GDM1 (cell line): Measurements from ENCODE around the gene HSD17B3.
"Not testable (repeated sequence)": the region's sequence is repeated elsewhere in the genome, so short reads cannot be mapped to it uniquely, and the experiment has no call there.

Experiments
- DNase-seq: peaks from one replicate; lab custom pipeline; 2025; lab: John Stamatoyannopoulos, UW

Gene HSD17B3

DNA sequence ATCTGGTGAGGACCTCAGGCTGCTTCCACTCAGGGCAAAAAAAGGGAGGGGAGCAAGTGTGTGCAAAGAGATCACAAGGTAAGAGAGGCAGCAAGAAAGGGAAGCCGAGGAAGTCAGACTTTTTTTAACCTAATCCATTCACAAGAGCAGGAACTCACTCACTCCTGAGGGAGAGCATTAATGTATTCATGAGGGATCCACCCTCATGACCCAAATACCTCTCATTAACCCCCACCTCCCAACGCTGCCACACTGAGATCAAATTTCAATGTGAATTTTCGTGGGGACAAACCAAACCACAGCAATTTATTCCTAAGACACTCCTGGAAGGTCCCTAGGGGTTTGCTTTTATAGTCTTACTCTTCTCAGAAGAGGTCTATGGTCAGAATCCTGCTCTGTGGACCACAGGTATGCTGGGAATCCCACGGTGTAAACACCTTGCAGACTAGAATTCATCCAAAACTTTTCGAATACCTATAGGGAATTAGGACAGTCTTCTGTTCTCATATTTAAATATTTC lies 108.7 kb downstream of the HSD17B3 start:
- DNase-seq: no peak

DNA sequence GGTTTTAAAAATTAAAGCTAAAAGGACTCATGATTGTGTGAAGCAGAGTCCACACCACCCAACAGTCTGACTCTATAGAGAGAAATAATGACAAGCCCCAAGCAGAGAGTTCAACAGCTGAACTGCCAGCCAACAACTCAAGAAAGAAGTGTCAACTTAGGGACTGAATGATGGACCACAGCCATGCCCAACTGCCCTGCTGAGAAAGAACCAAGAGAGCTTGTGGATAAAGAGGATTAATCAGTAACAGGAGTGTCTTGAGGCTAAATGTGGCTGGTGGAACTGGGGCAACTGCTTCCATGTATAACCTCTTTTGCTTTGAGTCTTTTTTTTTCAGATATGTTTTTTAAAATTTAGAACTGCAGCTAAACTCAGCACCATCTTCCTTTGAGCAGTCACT lies 109.3 kb downstream of the HSD17B3 start:
- no peak for DNase-seq

DNA sequence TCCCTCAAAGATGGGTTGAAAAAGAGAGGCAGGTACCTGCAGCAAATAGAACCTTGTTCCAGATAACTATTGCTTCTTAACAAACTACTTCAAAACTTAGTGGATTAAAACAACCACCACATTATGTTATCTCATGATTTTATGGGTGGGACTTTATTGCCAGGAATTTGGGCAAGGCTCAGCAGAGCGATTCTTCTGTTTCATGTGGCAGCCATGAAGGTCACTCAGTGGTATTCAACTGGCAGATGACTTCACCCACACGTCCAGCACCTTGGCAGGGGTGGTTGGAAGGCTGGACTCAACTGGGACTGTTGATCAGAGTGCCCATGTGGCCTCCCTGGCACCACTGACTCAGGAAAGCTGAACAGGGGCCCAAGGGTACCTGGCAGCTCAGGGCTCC lies 112.0 kb downstream of the HSD17B3 start:
- DNase-seq: no peak

DNA sequence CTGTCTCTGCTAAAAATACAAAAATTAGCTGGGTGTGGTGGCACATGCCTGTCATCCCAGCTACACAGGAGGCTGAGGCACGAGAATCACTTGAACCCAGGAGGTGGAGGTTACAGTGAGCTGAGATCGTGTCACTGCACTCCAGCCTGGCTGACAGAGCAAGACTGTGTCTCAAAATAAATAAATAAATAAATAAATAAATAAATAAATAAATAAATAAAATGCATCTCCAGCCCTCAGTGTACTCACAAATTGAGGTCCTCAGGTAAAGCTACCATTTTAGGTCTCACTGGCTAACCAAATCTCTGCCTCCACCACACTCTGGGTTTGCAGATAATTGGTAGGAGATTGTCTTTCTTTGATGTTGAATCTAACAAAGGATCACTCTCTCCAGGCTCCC lies 112.4 kb downstream of the HSD17B3 start:
- DNase-seq: not testable (repeated sequence)

DNA sequence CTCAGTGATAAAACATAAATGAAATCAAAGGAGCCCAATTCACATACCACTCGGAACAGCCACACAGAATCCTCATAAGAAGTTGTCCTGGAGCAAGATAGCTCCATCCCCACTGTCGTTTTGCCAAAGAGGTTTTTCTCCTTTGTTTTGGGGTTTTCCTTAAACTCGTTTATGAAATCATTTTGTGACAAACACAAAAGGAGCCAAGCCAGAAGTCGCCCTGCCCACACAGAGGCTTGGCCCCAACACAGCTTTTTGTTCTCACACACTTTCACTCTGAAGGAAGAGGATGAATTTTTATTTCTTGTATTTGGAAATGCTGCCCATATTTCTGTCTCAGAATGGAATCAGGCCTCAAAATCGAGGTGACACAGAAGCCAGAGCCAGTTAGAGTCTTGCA lies 113.4 kb downstream of the HSD17B3 start:
- no peak for DNase-seq

DNA sequence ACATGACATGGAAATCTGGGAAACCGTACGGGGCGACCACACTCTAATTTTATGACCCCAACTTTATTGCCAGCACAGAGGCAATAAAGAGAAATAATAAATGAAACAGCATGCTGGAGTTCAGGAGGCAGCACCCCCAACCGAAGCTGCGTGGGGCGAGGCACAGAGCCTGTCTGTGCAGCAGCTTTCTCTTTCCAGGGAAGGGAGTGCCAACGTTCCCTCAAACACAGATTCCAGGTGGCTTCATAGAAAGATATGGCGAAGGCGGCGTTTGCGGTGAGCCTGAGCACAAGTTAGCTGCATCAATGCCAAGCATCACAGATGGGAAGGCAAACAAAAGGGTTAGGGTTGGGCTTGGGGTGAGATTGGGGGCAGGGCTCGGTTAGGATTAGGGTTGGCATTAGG lies 114.8 kb downstream of the HSD17B3 start:
- DNase-seq: no peak

DNA sequence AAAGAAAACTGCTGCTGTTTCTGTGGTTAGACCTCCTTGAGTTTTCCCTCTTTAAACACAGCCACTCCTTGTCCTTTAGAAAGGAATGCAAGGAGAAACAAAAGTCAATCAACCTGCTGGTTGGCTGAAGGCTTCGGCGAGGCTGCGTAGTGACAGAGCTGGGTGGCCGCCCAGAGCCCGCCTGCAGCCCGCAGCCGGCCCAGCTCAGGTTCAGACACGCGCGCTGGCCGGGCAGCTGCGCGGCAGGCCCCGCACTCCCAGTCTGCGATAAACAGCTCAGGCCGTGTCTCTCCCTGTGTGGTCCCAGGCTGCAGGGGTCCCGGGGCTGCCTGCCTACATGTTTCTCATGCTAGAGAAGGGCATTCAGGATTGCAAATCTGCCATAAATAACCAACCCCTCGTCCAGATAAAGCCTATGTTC lies 115.4 kb downstream of the HSD17B3 start:
- no peak for DNase-seq

DNA sequence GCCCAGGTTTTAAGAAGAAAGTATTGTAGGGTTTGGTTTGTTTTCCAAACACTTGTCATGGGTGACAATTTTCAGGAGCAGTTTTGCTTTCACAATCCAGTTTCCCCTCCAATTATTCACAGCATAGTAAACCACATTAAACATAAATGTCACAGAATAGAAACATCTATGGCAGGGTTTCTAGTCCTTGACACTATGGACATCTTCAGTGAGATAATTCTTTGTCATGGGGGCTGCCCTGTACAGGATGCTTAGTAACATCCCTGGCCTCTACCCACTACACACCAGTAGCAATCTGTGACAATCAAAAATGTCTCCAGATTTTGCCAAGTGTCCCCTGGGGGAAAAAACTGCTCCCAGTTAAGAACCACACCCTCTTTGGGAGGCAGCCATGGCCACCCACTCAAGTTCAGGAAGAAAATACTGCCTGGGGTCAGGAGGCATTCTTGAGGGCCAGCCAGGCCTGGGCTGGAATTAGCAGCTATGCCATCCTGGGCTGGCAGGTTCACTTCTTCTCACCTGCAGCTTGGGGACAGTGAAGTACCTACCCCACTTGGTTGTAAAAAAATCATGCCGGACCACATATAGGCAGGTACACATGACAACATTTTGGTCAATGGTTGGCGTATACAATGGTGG lies 116.3 kb downstream of the HSD17B3 start:
- no peak for DNase-seq
